GM23338 (cell line): Measurements from ENCODE around the gene SLC66A3.

ENCODE experiments used
- CREB1 ChIP-seq: fragments of 250-450 bp; sonication (Bioruptor Pico); IDR thresholded peaks from 2 replicates; pipeline ENCODE4 v1.5.0; 2020; ENCODE audit warnings: low read depth, mild to moderate bottlenecking, moderate library complexity
- CTCF ChIP-seq, 2 experiments: fragments of 200-600 bp in 1 of 2; sonication (generic) in 1 of 2; conservative IDR thresholded peaks; 2 replicates each; pipeline versions ENCODE4 v1.5.1 to v1.6.1; 2016 to 2017; ENCODE audit warnings: antibody characterized with exemption in 2 of 2, low read depth in 2 of 2, mild to moderate bottlenecking in 2 of 2, moderate library complexity in 1 of 2
- ETS1 ChIP-seq: IDR thresholded peaks from 2 replicates; pipeline ENCODE4 v1.6.1; 2016; ENCODE audit warnings: antibody characterized with exemption
- EZH2 ChIP-seq: fragments of 200-600 bp; sonication (generic); IDR thresholded peaks from one replicate; pipeline ENCODE4 v1.8.0; 2017; ENCODE audit warnings: antibody characterized with exemption, mild to moderate bottlenecking, low read depth; ENCODE audit not compliant: unreplicated experiment
- EZH2phosphoT487 ChIP-seq: fragments of 200-600 bp; sonication (generic); IDR thresholded peaks from one replicate; pipeline ENCODE4 v1.8.1; 2018; ENCODE audit warnings: antibody characterized with exemption; ENCODE audit not compliant: unreplicated experiment
- JUNB ChIP-seq: IDR thresholded peaks from one replicate; pipeline ENCODE4 v1.6.1; 2016; ENCODE audit warnings: antibody characterized with exemption; ENCODE audit not compliant: unreplicated experiment
- NANOG ChIP-seq: IDR thresholded peaks from 2 replicates; pipeline ENCODE4 v1.6.1; 2016; ENCODE audit warnings: antibody characterized with exemption, borderline replicate concordance
- POLR2AphosphoS5 ChIP-seq: IDR thresholded peaks from 2 replicates; pipeline ENCODE4 v1.6.1; 2016; ENCODE audit warnings: antibody characterized with exemption, low read depth
- REST ChIP-seq: IDR thresholded peaks from one replicate; pipeline ENCODE4 v1.6.1; 2018; ENCODE audit warnings: antibody characterized with exemption; ENCODE audit not compliant: unreplicated experiment
- STAT1 ChIP-seq: IDR thresholded peaks from one replicate; pipeline ENCODE4 v1.6.1; 2016; ENCODE audit warnings: antibody characterized with exemption; ENCODE audit not compliant: unreplicated experiment
- ZNF114 ChIP-seq: fragments of 250-450 bp; sonication (Bioruptor Pico); IDR thresholded peaks from 2 replicates; pipeline ENCODE4 v1.5.0; 2020; ENCODE audit warnings: mild to moderate bottlenecking, moderate library complexity
- ZNF331 ChIP-seq: fragments of 250-450 bp; sonication (Bioruptor Pico); IDR thresholded peaks from 2 replicates; pipeline ENCODE4 v1.5.0; 2020; ENCODE audit warnings: low read depth, mild to moderate bottlenecking, moderate library complexity

GRCh38 chr2:11160256-11160655 is 5.0 kb downstream of the SLC66A3 start:
- TF ChIP-seq EZH2 (no peak), CTCF (conservative IDR thresholded peaks at IDR 0.05; ENCODE audit: low read depth in 2 of 2) (no peak), EZH2phosphoT487 (no peak), POLR2AphosphoS5 (no peak), REST (no peak), ETS1 (no peak), JUNB (no peak), CREB1 (CRISPR knock-in tag) (no peak), ZNF114 (CRISPR knock-in tag) (no peak), STAT1 (no peak), ZNF331 (CRISPR knock-in tag) (no peak), NANOG (no peak)
